GM18873 (cell line): ENCODE data around the gene FDX1.

Source experiments
- ATAC-seq: cut with Tn5 transposase; IDR thresholded peaks from one replicate; pipeline ENCODE4 v1.9.1; 2021; ENCODE audit warnings: mild to moderate bottlenecking, moderate library complexity, moderate number of reproducible peaks; ENCODE audit not compliant: unreplicated experiment, low FRiP score

Gene FDX1

DNA sequence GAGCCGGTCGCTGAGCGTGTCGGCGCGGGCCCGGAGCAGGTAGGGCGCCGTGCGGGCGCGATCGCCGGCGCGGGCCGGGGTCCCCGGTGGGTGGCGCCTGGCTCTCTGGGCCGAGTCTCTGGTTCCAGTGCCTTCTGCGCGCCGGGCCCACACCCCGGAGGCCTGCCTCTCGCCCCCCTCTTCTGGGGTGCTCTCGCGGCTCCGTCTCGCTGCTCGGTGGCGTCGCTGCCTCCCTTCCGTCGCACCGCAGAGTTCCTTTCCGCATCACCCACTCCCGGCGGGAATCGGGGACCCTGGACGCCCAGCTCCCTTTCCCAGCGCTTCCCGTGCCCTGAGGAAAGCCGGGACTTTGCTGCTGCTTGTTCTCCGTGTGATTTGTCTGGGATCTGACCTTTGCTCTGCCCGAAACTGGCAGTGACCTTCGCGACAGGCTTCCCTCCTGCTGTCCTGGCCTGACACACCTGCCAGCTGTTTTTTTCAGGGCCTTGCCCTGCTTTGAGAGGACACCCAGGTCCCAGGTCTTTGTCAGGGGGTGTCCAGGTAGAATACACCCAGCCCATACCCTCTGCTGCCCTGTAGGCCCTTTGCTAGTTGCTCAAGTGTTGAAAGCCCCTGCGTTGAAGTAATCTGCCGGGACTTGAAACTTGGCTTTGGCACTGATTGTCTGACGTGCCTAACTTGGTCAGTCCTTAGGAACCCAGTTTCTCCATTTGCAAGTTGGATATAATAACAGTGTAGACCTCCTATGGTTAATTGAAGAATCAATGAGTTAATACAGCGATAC, 711 bp downstream of the FDX1 start:
- ATAC-seq: peak; percentile 20

DNA sequence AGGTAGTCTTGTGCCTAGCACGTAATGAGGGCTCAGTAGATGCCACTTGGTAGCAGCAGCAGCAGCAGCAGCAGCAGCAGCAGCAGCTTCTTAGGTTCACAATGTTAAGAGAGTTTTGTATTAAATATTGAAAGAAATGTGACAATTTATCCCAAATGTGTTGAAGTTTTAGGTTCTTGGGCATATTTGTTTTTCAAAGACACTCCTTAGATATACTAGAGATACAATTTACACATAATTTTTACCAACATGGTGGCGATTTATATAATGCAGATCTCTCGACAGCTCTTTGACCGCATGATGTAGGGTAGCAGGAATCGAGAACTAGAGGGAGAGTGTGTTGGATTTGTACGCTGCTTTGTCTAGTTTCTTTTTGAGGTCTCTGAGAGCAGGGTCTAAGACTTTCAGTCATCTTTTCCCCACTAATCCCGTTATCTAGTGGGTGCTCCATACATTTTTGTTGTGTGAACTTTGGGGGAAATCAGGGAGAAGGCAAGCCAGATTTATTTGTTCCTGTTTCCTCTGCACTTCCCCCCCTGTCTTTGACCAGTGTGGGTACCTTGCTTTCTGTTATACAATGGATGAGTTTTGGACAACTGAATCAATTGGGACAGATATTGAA, 1.4 kb downstream of the FDX1 start:
- no peak for ATAC-seq

DNA sequence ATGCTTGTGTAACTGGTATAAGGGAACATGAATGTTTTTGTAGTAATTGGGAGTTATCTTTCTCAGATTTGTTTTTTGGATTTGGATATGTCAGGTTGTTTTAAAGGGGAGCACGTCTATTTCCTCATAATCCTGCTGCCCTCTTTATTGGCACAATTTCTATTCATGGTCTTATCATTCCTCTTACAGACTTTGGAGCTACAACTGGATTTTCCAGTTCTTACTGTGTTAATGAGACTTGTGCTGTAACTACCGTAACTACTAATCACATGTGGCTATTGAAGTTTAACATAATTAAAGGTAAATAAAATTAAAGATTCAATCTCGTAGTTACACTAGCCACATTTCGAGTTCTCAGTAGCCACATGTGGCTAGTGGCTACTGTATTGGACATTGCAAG, 1.9 kb downstream of the FDX1 start:
- no peak for ATAC-seq

DNA sequence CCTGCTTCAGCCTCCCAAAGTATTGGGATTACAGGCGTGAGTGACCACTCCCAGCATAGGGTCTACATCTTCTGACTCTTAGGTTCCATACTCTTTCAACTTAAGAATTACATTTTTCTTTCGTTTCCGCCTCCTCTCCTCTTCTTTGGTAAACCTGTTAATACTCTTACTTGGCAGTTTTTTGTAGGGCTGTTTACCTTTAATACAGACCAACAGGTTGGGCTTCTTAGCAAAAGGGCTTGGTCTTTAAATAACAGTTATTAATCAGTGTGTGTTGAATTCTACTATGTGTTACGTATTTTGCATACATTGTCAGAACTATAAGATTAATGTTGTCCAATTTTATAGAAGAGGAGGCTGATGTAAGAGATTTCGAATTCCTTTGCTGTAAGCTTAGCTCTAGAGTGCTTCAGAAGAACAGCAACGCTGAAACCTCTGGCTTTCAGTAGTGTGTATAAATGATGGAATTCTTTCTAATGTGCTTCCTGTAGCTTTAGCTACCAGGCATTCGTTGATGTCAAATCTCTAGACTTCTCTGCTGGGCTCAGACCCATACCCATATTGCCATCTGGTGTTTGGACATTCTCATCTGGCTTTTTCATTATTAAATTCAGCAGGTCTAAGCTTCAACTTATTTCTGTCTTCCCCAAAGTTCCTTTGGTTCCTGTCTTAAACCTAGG, 3.1 kb downstream of the FDX1 start:
- ATAC-seq: no peak

DNA sequence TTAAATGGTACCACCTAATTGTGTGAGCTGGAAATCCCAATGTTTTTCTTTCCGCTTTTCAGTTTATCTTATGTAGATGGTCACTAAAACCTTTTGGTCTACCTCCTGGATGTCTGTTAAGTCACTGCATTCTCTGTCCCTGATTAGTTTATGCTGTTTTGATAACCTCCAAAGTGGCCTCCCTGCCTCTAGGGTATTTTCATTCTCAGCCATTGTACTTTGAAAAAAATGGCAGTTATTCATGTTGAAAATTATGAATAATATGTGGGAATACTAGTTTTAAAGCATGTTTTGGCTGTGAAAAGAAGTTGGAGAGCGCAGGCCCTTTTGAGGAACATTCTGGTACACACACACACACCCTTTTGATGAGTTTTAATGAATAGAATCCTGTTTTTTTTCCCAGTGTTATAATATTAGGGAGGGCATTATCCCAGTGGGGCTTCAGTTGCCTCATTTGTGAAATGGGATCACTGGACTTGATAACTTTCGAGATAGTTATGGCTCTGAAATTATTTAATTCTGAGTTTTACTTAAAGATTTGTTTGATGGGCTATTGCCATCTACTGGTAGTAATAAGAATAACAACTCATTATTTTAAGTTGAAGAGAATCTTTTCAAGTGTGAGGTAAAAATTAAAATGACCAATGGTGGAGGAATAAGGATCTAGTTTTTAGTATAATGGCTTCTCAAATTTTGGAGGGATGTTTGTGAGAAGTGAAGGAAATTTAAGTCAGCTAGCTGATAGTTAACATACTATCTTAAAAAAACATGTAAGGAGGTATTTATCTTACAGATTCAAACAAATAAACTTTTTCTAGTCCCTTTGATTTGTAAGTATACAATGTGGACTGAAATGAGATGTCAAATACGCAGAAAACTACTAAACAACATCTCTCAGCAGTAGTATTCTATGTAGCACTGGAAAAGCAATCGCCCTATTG, 3.9 kb downstream of the FDX1 start:
- no peak for ATAC-seq

DNA sequence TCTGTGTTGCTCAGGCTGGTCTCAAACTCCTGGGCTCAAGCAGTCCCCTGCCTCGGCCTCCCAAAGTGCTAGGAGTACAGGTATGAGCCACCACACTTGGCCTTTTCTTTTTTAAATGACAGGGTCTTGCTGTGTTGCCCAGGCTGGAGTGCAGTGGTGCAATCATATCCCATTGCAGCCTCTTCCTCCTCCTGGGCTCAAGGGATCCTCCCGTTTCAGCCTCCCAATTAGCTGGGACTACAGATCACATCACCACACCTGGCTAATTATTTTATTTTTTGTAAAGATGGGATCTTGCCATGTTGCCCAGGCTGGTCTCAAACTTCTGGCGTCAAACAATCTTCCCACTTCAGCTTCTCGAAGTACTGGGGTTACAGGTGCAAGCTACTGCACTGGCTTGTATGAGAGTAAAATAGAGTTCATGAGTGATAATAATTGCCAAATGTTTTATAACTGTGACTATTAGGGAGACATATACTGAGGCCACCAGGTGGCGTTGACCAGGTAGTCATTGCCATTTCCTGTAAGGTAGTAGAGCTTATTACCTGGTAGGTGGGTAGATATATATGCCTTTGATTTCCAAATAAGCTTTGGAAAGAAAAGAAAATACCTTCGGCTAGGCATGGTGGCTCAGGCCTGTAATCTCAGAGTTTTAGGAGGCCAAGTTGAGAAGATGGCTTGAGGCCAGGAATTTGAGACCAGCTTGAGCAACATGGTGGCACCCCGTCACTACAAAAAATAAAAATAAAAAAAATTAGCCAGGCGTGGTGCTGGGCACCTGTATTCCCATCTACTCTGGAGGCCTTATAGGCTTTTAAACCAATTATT, 5.4 kb downstream of the FDX1 start:
- no peak for ATAC-seq

DNA sequence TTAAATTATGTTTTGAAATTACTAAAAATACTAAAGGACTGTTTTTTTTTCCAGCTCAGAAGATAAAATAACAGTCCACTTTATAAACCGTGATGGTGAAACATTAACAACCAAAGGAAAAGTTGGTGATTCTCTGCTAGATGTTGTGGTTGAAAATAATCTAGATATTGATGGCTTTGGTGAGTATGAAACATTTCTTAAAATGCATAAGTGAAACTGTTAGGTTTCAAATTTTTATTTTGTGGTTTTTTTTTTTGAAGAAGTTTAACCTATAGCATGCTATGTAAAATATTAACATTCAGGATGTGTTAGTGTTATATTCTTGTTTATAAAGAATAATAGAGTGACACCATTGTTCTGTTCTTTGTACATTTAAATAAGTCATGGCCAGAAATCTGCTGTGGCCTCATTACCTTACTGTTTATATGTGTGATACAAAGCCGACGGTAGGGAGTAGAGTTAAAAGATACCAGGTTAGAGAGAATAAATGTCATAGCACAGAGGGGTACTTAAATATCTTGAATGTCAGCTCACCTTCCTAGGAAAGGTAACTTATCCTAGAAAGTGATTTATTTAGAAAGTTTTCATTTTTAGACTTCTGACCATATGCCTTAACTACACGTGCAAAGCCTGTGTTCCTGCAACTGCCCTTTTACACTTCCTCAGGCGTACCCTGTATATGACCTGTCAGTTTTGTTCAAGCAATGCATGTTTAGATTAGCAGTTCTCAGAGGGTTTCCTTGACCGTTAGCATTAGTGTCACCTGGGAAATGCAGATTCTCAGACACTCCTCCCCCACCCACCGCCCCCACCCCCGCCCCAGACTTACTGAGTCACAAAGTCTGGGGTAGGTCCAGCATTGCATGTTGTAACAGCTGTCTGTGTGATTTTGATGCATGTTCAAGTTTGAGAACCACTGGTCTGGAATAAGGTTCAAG, 6.3 kb downstream of the FDX1 start:
- no peak for ATAC-seq

DNA sequence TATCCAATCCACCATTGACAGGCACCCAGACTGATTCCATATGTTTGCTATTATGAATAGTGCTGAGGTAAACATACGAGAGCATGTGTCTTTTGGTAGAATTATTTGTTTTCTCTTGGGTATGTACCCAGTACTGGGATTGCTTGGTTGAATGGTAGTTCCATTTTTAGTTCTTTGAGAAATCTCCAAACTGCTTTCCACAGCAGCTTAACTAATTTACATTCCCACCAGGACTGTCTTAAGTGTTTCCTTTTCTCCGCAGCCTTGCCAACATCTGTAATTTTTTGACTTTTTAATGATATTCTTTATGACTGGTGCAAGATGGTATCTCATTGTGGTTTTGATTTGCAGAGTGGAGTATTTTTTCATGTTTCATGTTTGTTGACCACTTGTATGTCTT, 8.3 kb downstream of the FDX1 start:
- no peak for ATAC-seq

DNA sequence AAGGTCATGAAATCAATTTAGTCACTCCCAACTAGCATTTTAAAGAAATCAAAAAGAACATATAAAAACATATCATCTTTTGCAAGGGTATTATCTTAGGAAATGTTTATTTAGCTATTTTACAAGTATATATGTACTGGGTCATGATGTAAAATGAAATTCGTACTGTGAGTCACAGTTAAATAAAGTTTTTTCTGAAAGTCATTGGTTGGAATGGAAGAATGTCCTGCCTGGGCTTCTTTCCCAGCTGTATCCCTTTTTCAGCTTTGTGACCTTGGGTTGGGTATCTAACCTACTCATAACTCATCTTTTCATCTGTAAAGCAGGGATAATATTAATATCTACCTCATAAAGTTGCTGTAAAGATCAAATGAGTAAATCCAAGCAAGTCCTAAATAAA, 15.7 kb downstream of the FDX1 start:
- ATAC-seq: no peak

DNA sequence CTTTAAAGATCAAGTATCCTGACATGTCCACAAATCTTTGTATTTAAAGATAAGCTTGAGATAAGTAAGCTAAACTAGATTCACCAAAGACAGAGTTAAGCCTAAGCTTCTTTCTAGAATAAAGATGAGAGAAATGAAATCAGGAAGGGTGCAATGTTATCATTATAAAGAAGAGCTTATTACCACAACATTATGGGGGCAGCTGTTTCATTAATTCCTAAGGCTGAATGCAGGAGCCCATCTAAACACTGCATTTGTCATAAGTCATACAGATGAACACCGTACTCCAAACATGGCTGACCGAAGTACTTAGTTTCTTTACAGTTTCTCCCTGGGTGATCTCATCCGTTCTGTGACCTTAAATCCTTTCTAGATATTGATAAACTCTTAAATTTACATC, 16.3 kb downstream of the FDX1 start:
- ATAC-seq: no peak

DNA sequence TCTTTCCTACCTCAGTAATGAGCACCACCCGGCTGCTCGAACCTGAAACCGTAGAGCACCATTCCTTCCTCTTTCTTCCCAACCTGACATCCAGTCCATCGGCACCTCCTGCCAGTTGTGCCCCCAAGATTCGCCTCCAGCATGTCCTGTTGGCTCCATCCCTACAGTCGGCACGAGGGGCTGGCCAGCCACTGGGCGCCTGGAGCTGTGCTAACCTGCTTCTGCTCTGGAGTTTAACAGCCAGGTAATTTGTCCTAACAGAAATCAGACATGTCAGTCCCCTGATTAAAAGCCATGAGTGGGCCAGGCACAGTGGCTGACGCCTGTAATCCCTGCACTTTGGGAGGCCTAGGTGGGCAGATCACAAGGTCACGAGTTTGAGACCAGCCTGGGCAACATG, 16.8 kb downstream of the FDX1 start:
- no peak for ATAC-seq

DNA sequence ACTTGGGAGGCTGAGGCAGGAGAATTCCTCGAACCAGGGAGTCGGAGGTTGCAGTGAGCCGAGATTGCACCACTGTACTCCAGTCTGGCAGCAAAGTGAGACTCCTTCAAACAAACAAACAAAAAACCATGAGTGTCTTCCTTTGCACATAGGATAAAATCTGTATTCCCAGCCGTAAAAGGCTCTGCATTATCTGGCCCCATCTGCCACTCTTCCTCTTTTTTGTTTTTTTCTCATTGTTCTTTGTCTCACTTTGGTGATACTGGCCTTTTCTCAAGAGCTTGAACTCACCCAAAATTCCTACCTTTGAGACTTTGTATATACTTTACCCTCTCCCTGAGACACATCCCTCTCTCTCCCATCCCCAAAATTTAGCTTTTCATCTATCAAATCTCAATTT, 17.6 kb downstream of the FDX1 start:
- no peak for ATAC-seq

DNA sequence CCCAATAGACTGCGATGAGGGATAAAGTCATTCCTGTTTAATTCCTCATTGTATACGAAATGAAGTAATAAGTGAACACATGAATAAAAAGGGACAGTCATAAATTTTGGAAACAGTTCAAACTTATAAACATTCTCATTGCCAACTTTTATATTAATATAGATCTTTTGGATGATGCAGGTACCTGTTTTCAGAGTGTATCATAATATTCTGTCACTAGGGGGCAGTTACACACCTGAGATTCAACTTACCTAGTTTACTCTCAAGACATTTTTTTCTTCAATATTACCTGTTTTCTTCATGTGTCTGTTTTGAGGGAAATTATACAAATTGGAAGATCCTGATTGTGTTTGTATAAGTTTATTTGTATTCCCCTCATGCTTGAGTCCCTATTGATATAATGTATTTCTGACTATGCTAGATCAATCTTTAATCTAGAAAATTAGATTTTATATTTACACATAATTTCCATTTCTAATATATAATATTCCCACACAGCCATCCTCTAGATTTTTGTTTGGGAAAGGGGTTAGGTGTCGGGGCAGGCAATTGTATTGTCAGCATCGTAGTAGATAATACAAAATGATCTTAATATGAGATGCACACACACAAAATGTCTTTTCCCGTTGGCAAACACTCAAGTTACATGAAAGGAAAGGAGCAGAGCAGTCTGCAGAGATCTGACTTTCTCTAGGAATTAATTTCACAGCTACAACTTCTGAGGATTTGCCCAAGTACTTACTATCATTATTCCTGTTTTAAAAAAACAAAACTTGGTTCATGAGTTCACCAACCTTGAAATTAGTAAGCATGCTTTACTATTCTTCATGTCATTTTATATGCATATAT, 18.4 kb downstream of the FDX1 start:
- ATAC-seq: no peak

DNA sequence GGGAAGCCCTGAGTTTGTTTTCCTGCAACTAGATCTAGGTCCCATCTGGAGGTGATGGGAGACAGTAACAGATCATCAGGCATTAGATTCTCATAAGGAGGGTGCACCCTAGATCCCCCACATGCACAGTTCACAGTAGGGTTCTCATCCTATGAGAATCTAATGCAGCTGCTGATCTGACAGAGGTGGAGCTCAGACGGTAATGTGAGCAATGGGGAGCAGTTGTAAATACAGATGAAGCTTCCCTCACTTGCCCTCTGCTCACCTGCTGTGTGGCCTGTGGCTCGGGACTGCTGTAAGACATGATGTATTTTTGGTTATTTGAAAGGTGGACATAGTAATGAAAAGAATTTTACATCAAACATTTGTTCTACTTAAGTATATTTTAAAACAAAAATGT, 20.5 kb downstream of the FDX1 start:
- ATAC-seq: no peak

DNA sequence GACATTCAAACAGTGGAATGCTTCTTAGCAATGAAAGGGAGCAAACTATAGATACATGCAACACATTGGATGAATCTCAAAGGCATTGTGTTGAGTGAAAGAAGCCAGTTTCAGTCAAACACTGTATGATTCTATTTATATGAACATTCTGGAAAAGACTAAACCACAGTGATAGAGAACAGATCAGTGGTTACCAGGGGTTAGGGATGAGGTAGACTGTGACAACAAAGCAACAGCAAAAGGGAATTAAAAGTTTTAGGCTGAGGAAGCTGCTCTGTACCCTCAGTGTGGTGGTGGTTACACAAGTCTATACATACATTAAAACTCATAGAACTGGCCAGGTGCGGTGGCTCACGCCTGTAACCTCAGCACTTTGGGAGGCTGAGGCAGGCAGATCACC, 23.0 kb downstream of the FDX1 start:
- ATAC-seq: no peak

DNA sequence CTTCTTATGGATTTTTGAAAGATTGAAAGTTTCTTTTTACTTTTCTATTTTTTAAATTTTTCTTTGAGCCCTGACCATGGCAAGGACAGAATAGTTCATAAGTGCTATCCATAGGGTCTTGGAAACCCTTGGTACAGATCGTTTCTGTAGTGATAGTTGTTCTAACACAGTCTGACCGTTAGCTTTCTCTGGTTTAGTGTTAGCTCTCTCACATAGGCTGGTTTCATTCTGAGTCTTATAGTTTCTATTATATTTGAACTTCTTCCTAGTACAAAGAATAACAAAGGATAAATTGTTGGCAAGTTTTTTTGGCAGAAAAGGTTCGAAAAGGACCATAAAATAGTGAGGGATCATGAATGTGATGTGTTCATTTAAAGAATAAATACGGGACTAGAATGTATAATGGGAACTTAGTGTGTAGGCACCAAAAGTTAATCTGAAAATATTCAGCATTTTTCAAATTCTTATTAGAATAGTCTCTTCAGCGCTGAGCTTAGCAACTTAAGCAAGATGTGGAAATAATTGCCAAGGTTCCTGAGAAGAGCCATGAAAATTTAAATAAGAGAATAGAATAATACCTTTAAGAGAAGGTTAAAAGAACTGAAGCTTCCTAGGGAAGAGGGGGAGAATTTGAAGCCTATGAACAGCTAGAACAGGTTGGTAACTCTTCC, 24.1 kb downstream of the FDX1 start:
- peak; percentile 78 for ATAC-seq

DNA sequence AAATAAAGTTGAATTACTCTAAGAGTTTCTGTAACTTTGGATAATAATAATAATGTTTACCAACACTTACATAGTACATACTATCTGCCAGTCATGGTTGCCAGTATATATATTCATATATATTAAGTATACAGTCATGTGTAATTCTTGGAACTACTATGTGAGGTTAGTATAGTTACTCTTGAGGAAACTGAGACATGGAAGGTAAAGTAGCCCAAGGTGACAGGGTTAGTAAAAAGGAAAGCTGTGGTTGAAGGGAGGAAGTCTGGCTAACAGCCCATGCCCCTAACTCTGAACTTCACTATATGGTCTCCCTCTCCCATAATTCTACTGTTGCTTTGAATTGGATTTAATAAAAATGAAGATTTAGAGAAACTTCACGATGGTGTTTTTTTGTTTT, 24.9 kb downstream of the FDX1 start:
- ATAC-seq: no peak
